ENCODE measurements around the gene AOC1.

AOC1 gene

GRCh38 chr7:150835019-150835418 lies 17.3 kb upstream of the AOC1 start:
- no peak for DNase-seq

DNA sequence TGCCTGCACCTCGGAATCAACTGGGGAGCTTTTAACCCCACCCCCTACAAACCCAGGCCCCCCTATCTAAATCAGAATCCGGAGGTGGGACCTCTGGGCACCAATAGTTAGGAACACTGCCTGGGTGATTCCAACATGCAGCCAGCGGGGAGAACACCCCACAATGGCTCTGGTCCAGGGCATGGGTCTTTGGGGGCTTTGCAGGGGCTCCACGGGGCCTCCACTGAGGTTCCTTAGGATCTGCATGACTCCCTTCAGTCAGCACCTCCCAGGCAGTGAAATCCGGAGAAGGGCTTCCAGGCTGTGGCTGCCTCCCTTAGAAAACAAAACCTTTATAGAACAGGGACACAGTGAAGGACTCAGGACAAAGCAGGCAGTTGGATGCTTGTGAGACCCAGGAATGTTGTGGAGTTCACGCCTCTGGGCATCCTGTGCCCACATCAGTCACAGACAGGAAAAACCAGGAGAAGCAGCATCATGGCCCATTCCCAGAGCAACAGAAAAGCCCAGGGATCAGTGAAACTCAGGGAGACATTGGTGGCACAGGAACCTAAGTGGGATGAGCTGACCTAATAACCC lies 16.5 kb upstream of the AOC1 start:
- DNase-seq, result no peak

GRCh38 chr7:150838965-150839650 lies 13.2 kb upstream of the AOC1 start:
- no peak for DNase-seq

- no peak for DNase-seq
Measured at GRCh38 chr7:150842018-150842417, 10.3 kb upstream of the AOC1 start.

DNA sequence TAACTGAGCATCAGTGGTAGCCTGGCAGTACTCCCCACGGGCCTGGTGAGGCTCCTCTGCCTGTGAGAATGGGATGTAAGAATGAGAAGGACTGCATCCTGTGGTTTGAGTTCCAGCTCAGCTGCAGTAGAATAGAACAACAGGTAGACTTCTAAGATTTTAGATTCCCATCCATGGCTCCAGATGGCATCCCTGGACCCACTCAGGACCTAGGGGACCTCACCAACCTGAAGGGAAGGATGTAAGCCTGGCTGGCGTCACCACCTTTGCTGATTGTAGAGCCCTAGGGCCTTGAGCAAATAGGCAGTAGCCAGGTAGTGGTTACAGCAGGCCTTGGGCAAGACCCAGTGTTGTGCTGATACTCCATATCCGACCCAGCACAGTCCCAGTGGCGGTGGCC lies 9.6 kb upstream of the AOC1 start:
- no peak for DNase-seq

DNA sequence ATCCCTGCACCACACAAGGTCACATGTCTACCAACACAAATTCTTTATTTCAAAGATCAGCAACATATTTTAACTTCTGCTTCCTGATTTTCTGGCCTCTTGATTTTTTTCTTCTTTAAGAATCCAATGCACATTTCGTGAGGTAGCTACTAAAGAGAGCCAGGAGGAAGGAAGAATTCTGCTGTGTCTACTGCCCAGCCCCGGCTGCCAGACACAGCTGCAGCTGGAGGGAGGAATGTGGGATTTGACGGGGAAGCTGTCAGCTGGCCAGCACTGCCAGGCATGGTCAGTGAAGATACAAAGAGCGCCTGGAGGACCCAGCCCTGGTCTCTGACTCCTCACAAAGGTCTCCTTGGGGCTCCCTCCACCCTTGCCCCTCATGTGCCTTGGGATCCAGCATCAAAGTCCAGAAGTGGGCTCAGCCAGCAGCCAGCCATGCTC lies 6.9 kb upstream of the AOC1 start:
- peak; percentile 2 for DNase-seq

DNA sequence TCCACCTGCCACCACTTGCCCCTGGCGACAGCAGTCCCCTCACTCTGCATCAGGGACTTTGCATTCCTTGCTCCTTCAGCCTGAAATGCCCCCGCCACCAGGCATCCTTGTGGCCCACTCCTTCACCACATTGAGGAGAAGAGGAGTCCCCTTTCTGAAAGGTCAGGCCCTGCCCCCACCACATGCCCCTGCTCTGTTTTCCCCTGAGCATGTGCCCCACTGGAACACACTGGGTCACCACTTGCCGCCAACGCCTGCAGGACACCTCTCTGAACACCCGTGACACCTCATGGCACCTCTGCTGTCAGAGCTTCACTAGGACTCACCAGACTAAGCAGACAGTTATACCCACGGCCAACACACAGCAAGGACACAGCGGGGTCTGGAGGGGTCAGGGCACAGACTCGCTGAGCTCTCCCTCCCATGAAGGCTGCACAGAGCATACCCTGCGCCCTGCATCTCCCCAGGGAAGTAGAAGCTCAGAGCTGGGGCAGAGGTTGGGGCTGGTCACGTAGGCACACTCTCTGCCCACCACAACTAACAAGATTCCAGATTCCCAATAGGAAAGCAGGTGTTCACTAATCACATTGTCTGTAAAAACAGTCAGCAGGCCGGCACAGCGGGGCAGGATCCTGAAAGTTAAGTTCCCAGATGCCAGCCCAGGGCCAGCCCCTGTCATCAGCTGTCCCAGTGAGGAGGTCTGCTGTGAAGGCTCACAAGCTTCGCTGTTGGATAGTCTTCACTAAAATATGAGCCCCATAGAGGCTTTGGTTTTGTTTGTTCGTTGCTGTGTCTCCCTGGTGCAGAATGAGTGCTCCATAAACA lies 5.8 kb upstream of the AOC1 start:
- no peak for DNase-seq

DNA sequence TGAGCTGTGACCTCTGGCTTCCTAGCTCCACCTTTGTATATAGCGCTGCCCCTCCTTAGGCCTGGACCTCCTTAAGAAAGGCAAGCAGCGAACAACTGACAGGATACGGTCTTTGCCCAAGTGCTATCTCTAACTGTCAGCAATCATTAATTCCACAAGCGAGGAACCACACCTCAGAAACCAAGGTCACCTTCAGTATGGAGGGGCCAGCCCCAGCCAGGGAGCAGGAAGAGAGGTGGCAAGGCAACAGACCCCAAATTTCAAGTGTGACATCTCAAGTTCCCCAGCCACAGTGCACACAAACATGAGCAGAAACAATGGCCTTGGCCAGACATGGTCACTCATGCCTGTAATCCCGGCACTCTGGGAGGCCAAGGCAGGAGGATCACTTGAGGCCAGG lies 4.8 kb upstream of the AOC1 start:
- DNase-seq, result no peak

- DNase-seq, result no peak
Measured at GRCh38 chr7:150848111-150848510, 4.2 kb upstream of the AOC1 start.

- no peak for DNase-seq
Measured at GRCh38 chr7:150848561-150849115, 3.7 kb upstream of the AOC1 start.

- DNase-seq, result no peak
Measured at GRCh38 chr7:150849204-150849775, 3.0 kb upstream of the AOC1 start.

- no peak for DNase-seq
Measured at GRCh38 chr7:150850273-150850672, 2.0 kb upstream of the AOC1 start.

GRCh38 chr7:150851492-150852370 lies 586 bp upstream of the AOC1 start:
- DNase-seq, result no peak

DNA sequence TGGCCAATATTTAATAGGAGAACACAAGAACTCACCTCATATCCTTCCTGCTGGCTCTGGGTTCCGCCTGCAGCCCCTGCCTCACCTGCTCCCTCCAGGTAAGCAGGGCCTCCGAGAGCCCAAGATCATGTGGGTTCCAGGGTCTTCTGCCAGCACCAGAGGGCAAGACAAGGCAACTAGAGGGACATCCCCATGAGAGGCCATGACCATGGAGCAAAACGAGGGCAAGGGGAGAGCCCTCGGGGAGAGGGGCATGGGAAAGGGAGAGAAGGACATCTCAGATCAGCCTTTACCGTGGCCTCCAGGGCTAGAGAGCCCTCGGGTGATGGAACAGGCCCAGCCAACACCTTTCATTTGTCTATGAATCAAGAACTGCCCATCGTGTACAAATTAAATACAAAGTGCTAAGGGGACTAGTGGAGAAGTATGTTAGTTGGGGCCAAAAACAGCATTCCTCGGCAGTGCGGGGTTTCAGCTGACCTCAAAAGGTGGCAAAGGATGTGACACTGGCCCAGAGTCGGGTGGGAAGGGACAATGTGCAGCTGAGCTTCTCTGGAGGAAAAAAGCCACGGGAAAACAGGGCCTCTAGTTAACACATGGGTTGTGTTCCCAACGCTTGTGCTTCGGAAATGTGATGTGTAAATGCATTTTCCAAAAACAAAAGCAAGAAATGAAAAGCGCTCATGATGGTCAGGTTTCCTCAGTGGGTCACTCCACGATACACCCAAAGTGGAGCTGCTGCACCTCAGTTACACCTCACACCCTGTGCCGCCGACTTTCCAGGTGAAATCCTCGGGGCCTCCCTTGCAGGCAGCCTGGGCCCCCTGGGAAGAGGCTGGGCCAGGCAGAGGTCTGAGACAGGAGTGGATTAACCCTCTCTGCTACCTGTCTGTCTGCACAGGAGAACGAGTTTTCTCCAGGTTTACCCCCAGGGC lies 2.0 kb downstream of the AOC1 start:
- no peak for DNase-seq

DNA sequence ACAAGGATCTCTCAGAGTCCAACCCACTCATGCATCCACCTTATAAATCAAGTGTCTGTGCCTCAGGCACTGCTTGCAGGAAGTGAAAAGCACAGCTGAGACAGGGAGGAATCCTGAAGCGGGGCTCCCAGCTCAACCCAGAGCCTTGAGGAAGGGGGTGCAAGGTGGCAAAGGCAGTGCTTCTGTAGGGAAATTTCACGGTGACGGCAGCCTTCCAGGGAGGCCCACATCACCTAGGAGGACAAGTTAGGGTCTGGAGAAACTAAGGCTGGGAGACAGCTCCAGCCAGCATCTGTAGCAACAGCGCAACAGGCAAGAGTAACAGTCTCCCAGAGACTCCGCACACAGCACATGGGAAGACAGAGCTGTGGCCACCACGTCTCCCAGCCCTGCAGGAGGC lies 2.7 kb downstream of the AOC1 start:
- DNase-seq, result no peak

GRCh38 chr7:150855476-150856302 lies 3.4 kb downstream of the AOC1 start:
- DNase-seq, result no peak

GRCh38 chr7:150856303-150857275 lies 4.3 kb downstream of the AOC1 start:
- no peak for DNase-seq

GRCh38 chr7:150857276-150858055 lies 5.1 kb downstream of the AOC1 start:
- no peak for DNase-seq
